GM23338 (cell line): ENCODE results near the gene USP10. TPM values are rescaled to one million over a fixed set of nuclear protein-coding genes. Genes with fewer than 3 reads are reported as not detected.

Source experiments
- ATAC-seq: fragments of 200-7000 bp; cut with Tn5 transposase; 3 replicates; pipeline ENCODE4 v1.9.1; 2020
- DNase-seq: peaks from one replicate; pipeline ENCODE4 v3.0.0-alpha.2; 2015; ENCODE audit warnings: low spot score
- H2AFZ ChIP-seq: fragments of 200-600 bp; sonication (generic); 2 replicates; pipeline ENCODE4 v1.8.0; 2016; ENCODE audit warnings: antibody characterized with exemption, mild to moderate bottlenecking, moderate library complexity
- H3F3A ChIP-seq: fragments of 200-600 bp; sonication (generic); replicated peaks from 2 replicates; pipeline ENCODE4 v1.8.0; 2017; ENCODE audit warnings: antibody characterized with exemption, mixed run types, low read depth
- H3K27ac ChIP-seq: fragments of 200-600 bp; sonication (generic); 2 replicates; pipeline ENCODE4 v1.6.1; 2016; ENCODE audit warnings: low read depth
- H3K27me3 ChIP-seq: fragments of 200-600 bp; sonication (generic); 2 replicates; pipeline ENCODE4 v1.8.0; 2016; ENCODE audit warnings: mild to moderate bottlenecking, mixed run types, moderate library complexity; ENCODE audit not compliant: insufficient read depth
- H3K36me3 ChIP-seq: fragments of 200-600 bp; sonication (generic); 2 replicates; pipeline ENCODE4 v1.8.0; 2016; ENCODE audit warnings: mild to moderate bottlenecking; ENCODE audit not compliant: insufficient read depth
- H3K4me1 ChIP-seq: fragments of 200-600 bp; sonication (generic); 2 replicates; pipeline ENCODE4 v1.8.0; 2016; ENCODE audit warnings: mild to moderate bottlenecking, moderate library complexity; ENCODE audit not compliant: insufficient read depth
- H3K4me2 ChIP-seq: fragments of 200-600 bp; sonication (generic); 2 replicates; pipeline ENCODE4 v1.7.1; 2017; ENCODE audit warnings: mixed run types
- H3K4me3 ChIP-seq: fragments of 200-600 bp; sonication (generic); 2 replicates; pipeline ENCODE4 v1.6.1; 2016; ENCODE audit warnings: mixed run types
- H3K79me2 ChIP-seq: fragments of 200-600 bp; sonication (generic); replicated peaks from 2 replicates; pipeline ENCODE4 v1.8.0; 2017; ENCODE audit warnings: mild to moderate bottlenecking; ENCODE audit not compliant: insufficient read depth
- H3K9me2 ChIP-seq: fragments of 200-600 bp; sonication (generic); 2 replicates; pipeline ENCODE4 v1.8.0; 2017; ENCODE audit not compliant: insufficient read depth
- H4K20me1 ChIP-seq: fragments of 200-600 bp; sonication (generic); replicated peaks from 2 replicates; pipeline ENCODE4 v1.8.0; 2017; ENCODE audit warnings: mild to moderate bottlenecking; ENCODE audit not compliant: insufficient read depth
- H3K27ac Mint-ChIP-seq: 2 replicates; pipeline ENCODE4 v1.8.0; 2020; ENCODE audit warnings: inconsistent platforms, mild to moderate bottlenecking, moderate library complexity, mixed read lengths
- H3K27me3 Mint-ChIP-seq: 3 replicates; pipeline ENCODE4 v1.8.0; 2022; ENCODE audit warnings: low read depth, mild to moderate bottlenecking, moderate library complexity, mixed read lengths, inconsistent platforms; ENCODE audit not compliant: insufficient read depth, poor library complexity
- H3K36me3 Mint-ChIP-seq: 3 replicates; pipeline ENCODE4 v1.8.0; 2021; ENCODE audit warnings: low read depth, mild to moderate bottlenecking, inconsistent platforms, moderate library complexity, mixed read lengths
- H3K4me1 Mint-ChIP-seq: 3 replicates; pipeline ENCODE4 v1.8.0; 2020; ENCODE audit warnings: mild to moderate bottlenecking, inconsistent platforms, mixed read lengths
- H3K4me3 Mint-ChIP-seq: 3 replicates; pipeline ENCODE4 v1.8.0; 2021; ENCODE audit warnings: moderate library complexity, mild to moderate bottlenecking, inconsistent platforms, mixed read lengths
- H3K9me3 Mint-ChIP-seq: 3 replicates; pipeline ENCODE4 v1.8.0; 2020; ENCODE audit warnings: moderate library complexity, mild to moderate bottlenecking, inconsistent platforms, mixed read lengths
- CREB1 ChIP-seq: fragments of 250-450 bp; sonication (Bioruptor Pico); IDR thresholded peaks from 2 replicates; pipeline ENCODE4 v1.5.0; 2020; ENCODE audit warnings: low read depth, mild to moderate bottlenecking, moderate library complexity
- EZH2 ChIP-seq: fragments of 200-600 bp; sonication (generic); IDR thresholded peaks from one replicate; pipeline ENCODE4 v1.8.0; 2017; ENCODE audit warnings: antibody characterized with exemption, mild to moderate bottlenecking, low read depth; ENCODE audit not compliant: unreplicated experiment
- EZH2phosphoT487 ChIP-seq: fragments of 200-600 bp; sonication (generic); IDR thresholded peaks from one replicate; pipeline ENCODE4 v1.8.1; 2018; ENCODE audit warnings: antibody characterized with exemption; ENCODE audit not compliant: unreplicated experiment
- JUNB ChIP-seq: IDR thresholded peaks from one replicate; pipeline ENCODE4 v1.6.1; 2016; ENCODE audit warnings: antibody characterized with exemption; ENCODE audit not compliant: unreplicated experiment
- NANOG ChIP-seq: IDR thresholded peaks from 2 replicates; pipeline ENCODE4 v1.6.1; 2016; ENCODE audit warnings: antibody characterized with exemption, borderline replicate concordance
- POLR2AphosphoS5 ChIP-seq: IDR thresholded peaks from 2 replicates; pipeline ENCODE4 v1.6.1; 2016; ENCODE audit warnings: antibody characterized with exemption, low read depth
- STAT1 ChIP-seq: IDR thresholded peaks from one replicate; pipeline ENCODE4 v1.6.1; 2016; ENCODE audit warnings: antibody characterized with exemption; ENCODE audit not compliant: unreplicated experiment
- ZNF114 ChIP-seq: fragments of 250-450 bp; sonication (Bioruptor Pico); IDR thresholded peaks from 2 replicates; pipeline ENCODE4 v1.5.0; 2020; ENCODE audit warnings: mild to moderate bottlenecking, moderate library complexity
- ZNF331 ChIP-seq: fragments of 250-450 bp; sonication (Bioruptor Pico); IDR thresholded peaks from 2 replicates; pipeline ENCODE4 v1.5.0; 2020; ENCODE audit warnings: low read depth, mild to moderate bottlenecking, moderate library complexity
- polyA plus RNA-seq: library from polyadenylated mRNA; unstranded; fragments of >200 nt; fragmentation: Nextera tagmentation; extraction: Ambion mirVana; gene quantifications from 2 replicates; pipeline ENCODE4 v1.2.1, GENCODE V29; 2016
- total RNA-seq: library from RNA; depleted of rRNA; stranded (reverse); fragments of >200 nt; shearing (Covaris generic); gene quantifications from 2 replicates; pipeline ENCODE4 v1.2.3, GENCODE V29; 2014
- TF ChIP-seq, protein P1 (sequence below): IDR thresholded peaks from 2 replicates; pipeline ENCODE4 v1.6.1; 2016; ENCODE audit warnings: antibody characterized with exemption
- TF ChIP-seq, protein P2 (sequence below): IDR thresholded peaks from one replicate; pipeline ENCODE4 v1.6.1; 2018; ENCODE audit warnings: antibody characterized with exemption; ENCODE audit not compliant: unreplicated experiment
- TF ChIP-seq, protein P3 (sequence below): fragments of 250-450 bp; sonication (Bioruptor Pico); IDR thresholded peaks from 2 replicates; pipeline ENCODE4 v1.5.0; 2020; ENCODE audit warnings: mild to moderate bottlenecking, moderate library complexity
- TF ChIP-seq, protein P4 (sequence below), 2 experiments: fragments of 200-600 bp in 1 of 2; sonication (generic) in 1 of 2; conservative IDR thresholded peaks; 2 replicates each; pipeline versions ENCODE4 v1.5.1 to v1.6.1; 2016 to 2017; ENCODE audit warnings: antibody characterized with exemption in 2 of 2, low read depth in 2 of 2, mild to moderate bottlenecking in 2 of 2, moderate library complexity in 1 of 2

The USP10 gene
- total and polyA plus RNA-seq, 2 experiments from 2014 or later = 158 to 194 TPM

DNA sequence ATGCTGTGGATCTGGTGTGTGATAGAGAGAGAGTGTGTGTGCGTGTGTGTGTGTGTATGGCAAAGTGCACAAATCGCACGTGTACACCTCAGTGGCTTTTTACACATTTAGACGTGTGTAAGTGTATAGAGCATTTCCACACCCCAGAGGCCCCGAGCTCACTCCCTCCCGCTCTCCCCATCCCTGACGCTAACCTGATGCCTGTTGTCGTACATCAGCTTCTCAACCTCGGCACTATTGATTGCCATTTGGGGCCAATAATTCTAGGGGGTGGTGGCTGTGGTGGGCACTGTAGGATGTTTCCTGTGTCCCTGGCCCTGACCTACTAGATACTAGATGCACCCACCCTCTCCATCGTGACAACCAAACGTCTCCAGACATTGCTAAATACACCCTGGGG is 89.6 kb downstream of the USP10 start:
- H3K36me3 ChIP-seq = no peaks in the 10 kb centered on the region
- H3K79me2 ChIP-seq = no peaks in the 10 kb centered on the region
- Mint-ChIP-seq H3K36me3 (no peaks in the 10 kb centered on the region), H3K27ac (no peak overlapping the region), H3K9me3 (no peaks in the 10 kb centered on the region), H3K27me3 (peaks cover 3% of the 10 kb centered on the region), H3K4me1 (peaks cover 2% of the 10 kb centered on the region; the same call in 2 of the 3 replicates), H3K4me3 (no peak overlapping the region)
- no peaks in the 10 kb centered on the region for H3K27me3 ChIP-seq
- no peak overlapping the region for H2AFZ ChIP-seq
- no peaks in the 10 kb centered on the region for H3K9me2 ChIP-seq
- no peak for ATAC-seq
- H3K4me1 ChIP-seq = no peaks in the 10 kb centered on the region
- H3F3A ChIP-seq = 0 out of 2 replicates have a peak, but pooled peaks cover 5% of the 10 kb centered on the region
- H3K4me3 ChIP-seq = no peak overlapping the region
- DNase-seq = no peak
- no peak overlapping the region for H3K27ac ChIP-seq
- no peak overlapping the region for H3K4me2 ChIP-seq
- TF ChIP-seq STAT1 = no peak
- TF ChIP-seq, protein P1, sequence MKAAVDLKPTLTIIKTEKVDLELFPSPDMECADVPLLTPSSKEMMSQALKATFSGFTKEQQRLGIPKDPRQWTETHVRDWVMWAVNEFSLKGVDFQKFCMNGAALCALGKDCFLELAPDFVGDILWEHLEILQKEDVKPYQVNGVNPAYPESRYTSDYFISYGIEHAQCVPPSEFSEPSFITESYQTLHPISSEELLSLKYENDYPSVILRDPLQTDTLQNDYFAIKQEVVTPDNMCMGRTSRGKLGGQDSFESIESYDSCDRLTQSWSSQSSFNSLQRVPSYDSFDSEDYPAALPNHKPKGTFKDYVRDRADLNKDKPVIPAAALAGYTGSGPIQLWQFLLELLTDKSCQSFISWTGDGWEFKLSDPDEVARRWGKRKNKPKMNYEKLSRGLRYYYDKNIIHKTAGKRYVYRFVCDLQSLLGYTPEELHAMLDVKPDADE = no peak
- no peak for TF ChIP-seq ZNF114 (CRISPR knock-in tag)
- TF ChIP-seq JUNB = no peak
- TF ChIP-seq, protein P2, sequence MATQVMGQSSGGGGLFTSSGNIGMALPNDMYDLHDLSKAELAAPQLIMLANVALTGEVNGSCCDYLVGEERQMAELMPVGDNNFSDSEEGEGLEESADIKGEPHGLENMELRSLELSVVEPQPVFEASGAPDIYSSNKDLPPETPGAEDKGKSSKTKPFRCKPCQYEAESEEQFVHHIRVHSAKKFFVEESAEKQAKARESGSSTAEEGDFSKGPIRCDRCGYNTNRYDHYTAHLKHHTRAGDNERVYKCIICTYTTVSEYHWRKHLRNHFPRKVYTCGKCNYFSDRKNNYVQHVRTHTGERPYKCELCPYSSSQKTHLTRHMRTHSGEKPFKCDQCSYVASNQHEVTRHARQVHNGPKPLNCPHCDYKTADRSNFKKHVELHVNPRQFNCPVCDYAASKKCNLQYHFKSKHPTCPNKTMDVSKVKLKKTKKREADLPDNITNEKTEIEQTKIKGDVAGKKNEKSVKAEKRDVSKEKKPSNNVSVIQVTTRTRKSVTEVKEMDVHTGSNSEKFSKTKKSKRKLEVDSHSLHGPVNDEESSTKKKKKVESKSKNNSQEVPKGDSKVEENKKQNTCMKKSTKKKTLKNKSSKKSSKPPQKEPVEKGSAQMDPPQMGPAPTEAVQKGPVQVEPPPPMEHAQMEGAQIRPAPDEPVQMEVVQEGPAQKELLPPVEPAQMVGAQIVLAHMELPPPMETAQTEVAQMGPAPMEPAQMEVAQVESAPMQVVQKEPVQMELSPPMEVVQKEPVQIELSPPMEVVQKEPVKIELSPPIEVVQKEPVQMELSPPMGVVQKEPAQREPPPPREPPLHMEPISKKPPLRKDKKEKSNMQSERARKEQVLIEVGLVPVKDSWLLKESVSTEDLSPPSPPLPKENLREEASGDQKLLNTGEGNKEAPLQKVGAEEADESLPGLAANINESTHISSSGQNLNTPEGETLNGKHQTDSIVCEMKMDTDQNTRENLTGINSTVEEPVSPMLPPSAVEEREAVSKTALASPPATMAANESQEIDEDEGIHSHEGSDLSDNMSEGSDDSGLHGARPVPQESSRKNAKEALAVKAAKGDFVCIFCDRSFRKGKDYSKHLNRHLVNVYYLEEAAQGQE = no peak
- no peak for TF ChIP-seq ZNF331 (CRISPR knock-in tag)
- TF ChIP-seq POLR2AphosphoS5 = no peak
- TF ChIP-seq, protein P3, sequence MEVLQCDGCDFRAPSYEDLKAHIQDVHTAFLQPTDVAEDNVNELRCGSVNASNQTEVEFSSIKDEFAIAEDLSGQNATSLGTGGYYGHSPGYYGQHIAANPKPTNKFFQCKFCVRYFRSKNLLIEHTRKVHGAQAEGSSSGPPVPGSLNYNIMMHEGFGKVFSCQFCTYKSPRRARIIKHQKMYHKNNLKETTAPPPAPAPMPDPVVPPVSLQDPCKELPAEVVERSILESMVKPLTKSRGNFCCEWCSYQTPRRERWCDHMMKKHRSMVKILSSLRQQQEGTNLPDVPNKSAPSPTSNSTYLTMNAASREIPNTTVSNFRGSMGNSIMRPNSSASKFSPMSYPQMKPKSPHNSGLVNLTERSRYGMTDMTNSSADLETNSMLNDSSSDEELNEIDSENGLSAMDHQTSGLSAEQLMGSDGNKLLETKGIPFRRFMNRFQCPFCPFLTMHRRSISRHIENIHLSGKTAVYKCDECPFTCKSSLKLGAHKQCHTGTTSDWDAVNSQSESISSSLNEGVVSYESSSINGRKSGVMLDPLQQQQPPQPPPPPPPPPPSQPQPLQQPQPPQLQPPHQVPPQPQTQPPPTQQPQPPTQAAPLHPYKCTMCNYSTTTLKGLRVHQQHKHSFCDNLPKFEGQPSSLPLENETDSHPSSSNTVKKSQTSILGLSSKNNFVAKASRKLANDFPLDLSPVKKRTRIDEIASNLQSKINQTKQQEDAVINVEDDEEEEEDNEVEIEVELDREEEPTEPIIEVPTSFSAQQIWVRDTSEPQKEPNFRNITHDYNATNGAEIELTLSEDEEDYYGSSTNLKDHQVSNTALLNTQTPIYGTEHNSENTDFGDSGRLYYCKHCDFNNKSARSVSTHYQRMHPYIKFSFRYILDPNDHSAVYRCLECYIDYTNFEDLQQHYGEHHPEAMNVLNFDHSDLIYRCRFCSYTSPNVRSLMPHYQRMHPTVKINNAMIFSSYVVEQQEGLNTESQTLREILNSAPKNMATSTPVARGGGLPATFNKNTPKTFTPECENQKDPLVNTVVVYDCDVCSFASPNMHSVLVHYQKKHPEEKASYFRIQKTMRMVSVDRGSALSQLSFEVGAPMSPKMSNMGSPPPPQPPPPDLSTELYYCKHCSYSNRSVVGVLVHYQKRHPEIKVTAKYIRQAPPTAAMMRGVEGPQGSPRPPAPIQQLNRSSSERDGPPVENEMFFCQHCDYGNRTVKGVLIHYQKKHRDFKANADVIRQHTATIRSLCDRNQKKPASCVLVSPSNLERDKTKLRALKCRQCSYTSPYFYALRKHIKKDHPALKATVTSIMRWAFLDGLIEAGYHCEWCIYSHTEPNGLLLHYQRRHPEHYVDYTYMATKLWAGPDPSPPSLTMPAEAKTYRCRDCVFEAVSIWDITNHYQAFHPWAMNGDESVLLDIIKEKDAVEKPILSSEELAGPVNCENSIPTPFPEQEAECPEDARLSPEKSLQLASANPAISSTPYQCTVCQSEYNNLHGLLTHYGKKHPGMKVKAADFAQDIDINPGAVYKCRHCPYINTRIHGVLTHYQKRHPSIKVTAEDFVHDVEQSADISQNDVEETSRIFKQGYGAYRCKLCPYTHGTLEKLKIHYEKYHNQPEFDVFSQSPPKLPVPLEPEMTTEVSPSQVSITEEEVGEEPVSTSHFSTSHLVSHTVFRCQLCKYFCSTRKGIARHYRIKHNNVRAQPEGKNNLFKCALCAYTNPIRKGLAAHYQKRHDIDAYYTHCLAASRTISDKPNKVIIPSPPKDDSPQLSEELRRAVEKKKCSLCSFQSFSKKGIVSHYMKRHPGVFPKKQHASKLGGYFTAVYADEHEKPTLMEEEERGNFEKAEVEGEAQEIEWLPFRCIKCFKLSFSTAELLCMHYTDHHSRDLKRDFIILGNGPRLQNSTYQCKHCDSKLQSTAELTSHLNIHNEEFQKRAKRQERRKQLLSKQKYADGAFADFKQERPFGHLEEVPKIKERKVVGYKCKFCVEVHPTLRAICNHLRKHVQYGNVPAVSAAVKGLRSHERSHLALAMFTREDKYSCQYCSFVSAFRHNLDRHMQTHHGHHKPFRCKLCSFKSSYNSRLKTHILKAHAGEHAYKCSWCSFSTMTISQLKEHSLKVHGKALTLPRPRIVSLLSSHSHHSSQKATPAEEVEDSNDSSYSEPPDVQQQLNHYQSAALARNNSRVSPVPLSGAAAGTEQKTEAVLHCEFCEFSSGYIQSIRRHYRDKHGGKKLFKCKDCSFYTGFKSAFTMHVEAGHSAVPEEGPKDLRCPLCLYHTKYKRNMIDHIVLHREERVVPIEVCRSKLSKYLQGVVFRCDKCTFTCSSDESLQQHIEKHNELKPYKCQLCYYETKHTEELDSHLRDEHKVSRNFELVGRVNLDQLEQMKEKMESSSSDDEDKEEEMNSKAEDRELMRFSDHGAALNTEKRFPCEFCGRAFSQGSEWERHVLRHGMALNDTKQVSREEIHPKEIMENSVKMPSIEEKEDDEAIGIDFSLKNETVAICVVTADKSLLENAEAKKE = no peak
- no peak for TF ChIP-seq EZH2phosphoT487
- TF ChIP-seq EZH2 = no peak
- TF ChIP-seq, protein P4, sequence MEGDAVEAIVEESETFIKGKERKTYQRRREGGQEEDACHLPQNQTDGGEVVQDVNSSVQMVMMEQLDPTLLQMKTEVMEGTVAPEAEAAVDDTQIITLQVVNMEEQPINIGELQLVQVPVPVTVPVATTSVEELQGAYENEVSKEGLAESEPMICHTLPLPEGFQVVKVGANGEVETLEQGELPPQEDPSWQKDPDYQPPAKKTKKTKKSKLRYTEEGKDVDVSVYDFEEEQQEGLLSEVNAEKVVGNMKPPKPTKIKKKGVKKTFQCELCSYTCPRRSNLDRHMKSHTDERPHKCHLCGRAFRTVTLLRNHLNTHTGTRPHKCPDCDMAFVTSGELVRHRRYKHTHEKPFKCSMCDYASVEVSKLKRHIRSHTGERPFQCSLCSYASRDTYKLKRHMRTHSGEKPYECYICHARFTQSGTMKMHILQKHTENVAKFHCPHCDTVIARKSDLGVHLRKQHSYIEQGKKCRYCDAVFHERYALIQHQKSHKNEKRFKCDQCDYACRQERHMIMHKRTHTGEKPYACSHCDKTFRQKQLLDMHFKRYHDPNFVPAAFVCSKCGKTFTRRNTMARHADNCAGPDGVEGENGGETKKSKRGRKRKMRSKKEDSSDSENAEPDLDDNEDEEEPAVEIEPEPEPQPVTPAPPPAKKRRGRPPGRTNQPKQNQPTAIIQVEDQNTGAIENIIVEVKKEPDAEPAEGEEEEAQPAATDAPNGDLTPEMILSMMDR (conservative IDR thresholded peaks at IDR 0.05; ENCODE audit: low read depth in 2 of 2) = no peak
- no peak for TF ChIP-seq CREB1 (CRISPR knock-in tag)
- TF ChIP-seq NANOG = no peak
- peaks cover 4% of the 10 kb centered on the region for H4K20me1 ChIP-seq
